Colonic mucosa (tissue), 4 donors: ENCODE data around the gene NEB. TPM values are rescaled to one million over a fixed set of nuclear protein-coding genes. Genes with fewer than 3 reads are reported as not detected.

Experiments
- DNase-seq: peaks from one replicate; pipeline ENCODE4 v3.0.0-alpha.2; 2020
- H3K27ac ChIP-seq: fragments of 200-600 bp; one replicate; pipeline ENCODE4 v1.8.0; 2021
- H3K27me3 ChIP-seq: fragments of 200-600 bp; one replicate; pipeline ENCODE4 v1.8.0; 2021
- H3K36me3 ChIP-seq: fragments of 200-600 bp; one replicate; pipeline ENCODE4 v1.8.0; 2021
- H3K4me1 ChIP-seq: fragments of 200-600 bp; one replicate; pipeline ENCODE4 v1.8.0; 2021; ENCODE audit warnings: mild to moderate bottlenecking
- H3K4me3 ChIP-seq: fragments of 200-600 bp; one replicate; pipeline ENCODE4 v1.8.0; 2021
- H3K9ac ChIP-seq, 2 donors: one replicate each; pipeline ENCODE4 v1.7.0; 2013; ENCODE audit warnings: control low read depth in 2 of 2, low read depth in 2 of 2, low read length in 2 of 2
- H3K9me3 ChIP-seq: fragments of 200-600 bp; one replicate; pipeline ENCODE4 v1.8.0; 2021
- intact Hi-C: fragments of 100-400 bp; cut with DNase I; formaldehyde crosslinking; loops from one replicate; pipeline ENCODE4 v1.14.1; 2022
- total RNA-seq, 2 donors: library from RNA; stranded (reverse); fragmentation: NEBNext Ultra II Directional in 1 of 2; extraction: Animal tissue kit (Norgen Biotek cat#: 25700) in 1 of 2; gene quantifications; one replicate each; pipeline ENCODE4 v1.2.1, GENCODE V29; 2021
- TF ChIP-seq, protein P1 (sequence below): fragments of 200-600 bp; IDR thresholded peaks from one replicate; pipeline ENCODE4 v1.8.0; 2022; ENCODE audit warnings: antibody characterized with exemption, mild to moderate bottlenecking
- donor health status: healthy.
- donor health status: DM: no; HTN: no; CAD: no.
- donor health status: DM: no; HTN: no; CAD: no.

The NEB gene
- total RNA-seq, 2 donors from 2014 or later: 0.89 to 1.0 TPM

DNA sequence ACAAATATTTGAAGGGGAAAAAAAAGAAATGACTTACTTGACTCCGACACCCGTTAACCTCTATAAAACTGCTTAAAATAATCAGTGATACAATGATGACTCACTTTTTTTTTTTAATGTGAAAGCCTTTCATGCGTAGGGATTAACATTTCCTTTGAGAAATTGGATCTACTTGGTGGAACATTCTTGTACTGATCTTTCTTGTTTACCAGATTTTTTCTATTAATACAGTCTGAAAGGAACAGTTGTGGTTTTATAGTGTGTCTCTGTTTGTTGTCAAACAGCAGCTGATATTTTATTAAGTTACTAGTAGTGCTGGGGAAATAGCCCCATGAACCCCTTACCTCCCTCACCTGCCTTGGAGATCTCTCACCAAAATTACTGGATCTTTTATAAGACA lies 40.2 kb upstream of the NEB start:
- no peaks in the 10 kb centered on the region for H3K36me3 ChIP-seq
- H3K27ac ChIP-seq: no peak overlapping the region
- no peak overlapping the region for H3K9ac ChIP-seq
- no peak overlapping the region for H3K4me3 ChIP-seq
- no peaks in the 10 kb centered on the region for H3K27me3 ChIP-seq
- no peaks in the 10 kb centered on the region for H3K4me1 ChIP-seq
- no peak for DNase-seq
- TF ChIP-seq, protein P1, sequence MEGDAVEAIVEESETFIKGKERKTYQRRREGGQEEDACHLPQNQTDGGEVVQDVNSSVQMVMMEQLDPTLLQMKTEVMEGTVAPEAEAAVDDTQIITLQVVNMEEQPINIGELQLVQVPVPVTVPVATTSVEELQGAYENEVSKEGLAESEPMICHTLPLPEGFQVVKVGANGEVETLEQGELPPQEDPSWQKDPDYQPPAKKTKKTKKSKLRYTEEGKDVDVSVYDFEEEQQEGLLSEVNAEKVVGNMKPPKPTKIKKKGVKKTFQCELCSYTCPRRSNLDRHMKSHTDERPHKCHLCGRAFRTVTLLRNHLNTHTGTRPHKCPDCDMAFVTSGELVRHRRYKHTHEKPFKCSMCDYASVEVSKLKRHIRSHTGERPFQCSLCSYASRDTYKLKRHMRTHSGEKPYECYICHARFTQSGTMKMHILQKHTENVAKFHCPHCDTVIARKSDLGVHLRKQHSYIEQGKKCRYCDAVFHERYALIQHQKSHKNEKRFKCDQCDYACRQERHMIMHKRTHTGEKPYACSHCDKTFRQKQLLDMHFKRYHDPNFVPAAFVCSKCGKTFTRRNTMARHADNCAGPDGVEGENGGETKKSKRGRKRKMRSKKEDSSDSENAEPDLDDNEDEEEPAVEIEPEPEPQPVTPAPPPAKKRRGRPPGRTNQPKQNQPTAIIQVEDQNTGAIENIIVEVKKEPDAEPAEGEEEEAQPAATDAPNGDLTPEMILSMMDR: no peak
- intact Hi-C loops: no loop called here
- H3K9me3 ChIP-seq: no peaks in the 10 kb centered on the region

DNA sequence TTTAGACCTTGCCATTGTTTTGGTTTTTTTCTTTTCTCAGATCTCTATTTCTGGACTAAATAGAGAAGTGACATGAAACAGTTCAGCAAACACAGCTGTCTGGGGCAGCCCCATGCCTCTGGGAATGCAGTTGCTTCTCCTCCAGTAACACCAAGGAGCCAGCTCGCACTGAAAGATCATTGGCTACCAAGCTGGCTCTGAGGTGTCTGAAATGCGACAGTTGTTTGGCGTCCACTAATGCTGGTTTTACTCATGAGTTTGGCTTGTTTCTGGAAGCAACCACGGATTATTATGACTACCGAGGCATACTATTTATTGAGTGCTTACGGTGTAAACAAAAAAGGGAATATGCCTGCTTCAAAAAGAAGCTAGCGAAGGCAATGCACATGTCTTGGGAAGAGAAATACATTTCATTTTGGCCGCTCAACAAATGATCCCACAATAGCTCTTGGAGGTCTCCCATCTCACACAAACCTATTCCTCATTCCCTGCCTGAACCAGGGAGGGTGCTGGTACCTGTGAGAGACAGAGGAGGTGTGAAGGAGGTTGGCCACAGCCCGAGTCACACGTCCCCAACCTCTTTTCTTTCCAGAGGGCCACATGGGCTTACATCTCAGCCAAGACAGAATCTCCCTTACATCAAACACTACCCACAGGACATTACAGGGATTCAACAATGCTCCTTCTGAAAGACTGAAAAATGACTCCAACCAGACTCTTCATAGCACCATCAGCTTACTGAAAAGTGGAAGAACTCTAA lies 37.5 kb upstream of the NEB start:
- H3K27me3 ChIP-seq: no peaks in the 10 kb centered on the region
- no peak for DNase-seq
- TF ChIP-seq, protein P1: no peak
- H3K36me3 ChIP-seq: no peaks in the 10 kb centered on the region
- no peak overlapping the region for H3K27ac ChIP-seq
- intact Hi-C loops: no loop called here
- no peaks in the 10 kb centered on the region for H3K9me3 ChIP-seq
- H3K4me3 ChIP-seq: no peak overlapping the region
- H3K4me1 ChIP-seq: no peaks in the 10 kb centered on the region
- H3K9ac ChIP-seq: no peak overlapping the region

DNA sequence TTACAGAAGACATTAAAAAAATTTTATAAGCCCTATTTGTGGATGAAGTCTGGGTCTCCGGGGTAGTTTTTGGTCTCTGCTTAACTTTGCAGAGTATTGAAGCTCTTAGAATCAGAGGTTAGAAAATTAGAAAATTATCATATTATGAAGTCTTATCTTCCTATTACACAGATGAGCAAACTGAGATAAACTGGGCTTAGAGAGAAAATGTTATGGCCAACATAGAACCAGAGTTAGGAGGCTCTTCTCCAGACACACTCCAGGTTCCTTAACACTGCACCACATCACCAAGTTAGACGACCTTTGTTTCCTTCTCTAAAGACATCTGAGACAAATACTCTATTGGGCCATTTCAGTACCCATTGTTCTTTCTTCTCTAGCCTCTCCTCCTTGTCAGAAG lies 36.7 kb upstream of the NEB start:
- Histone ChIP-seq H3K4me3 (no peak overlapping the region), H3K27me3 (no peaks in the 10 kb centered on the region), H3K9ac (no peak overlapping the region), H3K4me1 (no peaks in the 10 kb centered on the region), H3K27ac (no peak overlapping the region), H3K36me3 (no peaks in the 10 kb centered on the region), H3K9me3 (no peaks in the 10 kb centered on the region)
- TF ChIP-seq, protein P1: no peak
- no peak for DNase-seq
- intact Hi-C loops: no loop called here

DNA sequence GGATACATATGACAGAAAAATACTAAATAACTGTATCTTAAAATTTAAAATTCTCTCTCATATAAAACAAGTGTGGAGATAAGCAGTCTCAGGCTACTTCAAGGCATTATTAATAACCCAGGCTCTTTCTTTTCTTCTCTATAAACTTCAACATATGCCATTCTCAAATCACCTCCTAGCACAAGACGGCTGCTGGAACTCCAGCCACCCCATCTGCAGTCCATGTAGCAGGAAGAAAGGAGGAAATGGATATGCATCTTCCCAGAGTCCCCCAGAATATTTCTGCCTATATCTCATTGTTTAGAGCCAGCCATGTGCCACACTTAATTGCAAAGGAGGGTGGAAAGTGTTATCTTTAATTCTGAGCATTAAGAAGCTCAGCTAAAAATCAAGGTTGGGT lies 35.3 kb upstream of the NEB start:
- H3K36me3 ChIP-seq: no peaks in the 10 kb centered on the region
- intact Hi-C loops: no loop called here
- no peak for DNase-seq

DNA sequence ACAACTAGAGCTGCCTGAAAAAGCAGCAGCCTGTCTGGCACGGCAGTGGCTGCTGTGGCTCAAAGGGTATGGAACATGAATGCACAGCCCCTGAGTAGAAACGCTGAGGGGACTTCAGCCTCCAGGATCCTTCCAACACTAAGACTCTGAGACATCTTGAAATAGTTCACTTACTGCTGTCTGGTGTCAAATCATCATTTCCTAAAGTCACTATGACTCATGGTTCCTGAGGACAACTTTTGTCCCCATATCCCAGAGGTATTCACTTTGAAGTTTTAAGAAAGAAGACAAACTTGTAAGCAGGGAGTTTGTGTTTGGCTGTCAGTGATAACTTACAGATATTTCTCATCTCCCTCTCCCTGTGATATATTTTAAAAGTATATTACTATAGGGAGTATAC lies 33.3 kb upstream of the NEB start:
- H3K9ac ChIP-seq: no peak overlapping the region
- H3K27me3 ChIP-seq: no peaks in the 10 kb centered on the region
- no peak for DNase-seq
- H3K9me3 ChIP-seq: no peaks in the 10 kb centered on the region
- no peaks in the 10 kb centered on the region for H3K4me1 ChIP-seq
- intact Hi-C loops: no loop called here
- no peak overlapping the region for H3K4me3 ChIP-seq
- no peaks in the 10 kb centered on the region for H3K36me3 ChIP-seq
- TF ChIP-seq, protein P1: no peak
- H3K27ac ChIP-seq: no peak overlapping the region

More for the DNA sequence above, 35.3 kb upstream of the NEB start:
- no peaks in the 10 kb centered on the region for H3K9me3 ChIP-seq
- TF ChIP-seq, protein P1: no peak
- H3K27ac ChIP-seq: no peak overlapping the region
- H3K4me3 ChIP-seq: no peak overlapping the region
- no peaks in the 10 kb centered on the region for H3K27me3 ChIP-seq
- no peaks in the 10 kb centered on the region for H3K4me1 ChIP-seq
- H3K9ac ChIP-seq: no peak overlapping the region
